Measurements from ENCODE around the gene CNTNAP2. TPM values are rescaled to one million over a fixed set of nuclear protein-coding genes. Genes with fewer than 3 reads are reported as not detected.

Gene CNTNAP2
- polyA plus RNA-seq, 2 donors = 0.41 to 0.48 TPM

GRCh38 chr7:147811923-147812322 is 1695.3 kb downstream of the CNTNAP2 start:
- Histone ChIP-seq H3K27ac (ENCODE audit: low read depth in 2 of 2, low read length in 1 of 2) (no peak overlapping the region), H3K4me3 (ENCODE audit: low read depth in 1 of 2, low read length in 2 of 2) (no peak overlapping the region), H3K36me3 (ENCODE audit: control insufficient read depth in 2 of 2, insufficient read depth in 2 of 2, low read length in 1 of 2) (no peaks in the 10 kb centered on the region), H3K9me3 (ENCODE audit: control insufficient read depth in 2 of 2, insufficient read depth in 1 of 2, low read depth in 1 of 2, low read length in 1 of 2) (peaks cover 0 to 2% of the 10 kb centered on the region in 2 donors), H3K4me1 (ENCODE audit: control insufficient read depth in 2 of 2, insufficient read depth in 2 of 2, low read length in 1 of 2) (no peaks in the 10 kb centered on the region), H3K27me3 (ENCODE audit: control insufficient read depth in 1 of 2, insufficient read depth in 2 of 2, low read length in 2 of 2) (no peaks in the 10 kb centered on the region)
- WGBS, 2 donors = 84 to 87% methylated on average over 5 of the region's 5 CpGs

GRCh38 chr7:147813316-147813715 is 1696.7 kb downstream of the CNTNAP2 start:
- no peaks in the 10 kb centered on the region for H3K36me3 ChIP-seq (ENCODE audit: control insufficient read depth in 2 of 2, insufficient read depth in 2 of 2, low read length in 1 of 2)
- no peak overlapping the region for H3K4me3 ChIP-seq (ENCODE audit: low read depth in 1 of 2, low read length in 2 of 2)
- H3K27ac ChIP-seq (ENCODE audit: low read depth in 2 of 2, low read length in 1 of 2) = no peak overlapping the region
- H3K4me1 ChIP-seq (ENCODE audit: control insufficient read depth in 2 of 2, insufficient read depth in 2 of 2, low read length in 1 of 2) = no peaks in the 10 kb centered on the region
- H3K9me3 ChIP-seq (ENCODE audit: control insufficient read depth in 2 of 2, insufficient read depth in 1 of 2, low read depth in 1 of 2, low read length in 1 of 2) = peaks cover 0 to 2% of the 10 kb centered on the region in 2 donors
- no peaks in the 10 kb centered on the region for H3K27me3 ChIP-seq (ENCODE audit: control insufficient read depth in 1 of 2, insufficient read depth in 2 of 2, low read length in 2 of 2)

- Histone ChIP-seq H3K36me3 (ENCODE audit: control insufficient read depth in 2 of 2, insufficient read depth in 2 of 2, low read length in 1 of 2) (no peaks in the 10 kb centered on the region), H3K9me3 (ENCODE audit: control insufficient read depth in 2 of 2, insufficient read depth in 1 of 2, low read depth in 1 of 2, low read length in 1 of 2) (no peaks in the 10 kb centered on the region), H3K4me3 (ENCODE audit: low read depth in 1 of 2, low read length in 2 of 2) (no peak overlapping the region), H3K4me1 (ENCODE audit: control insufficient read depth in 2 of 2, insufficient read depth in 2 of 2, low read length in 1 of 2) (no peaks in the 10 kb centered on the region), H3K27ac (ENCODE audit: low read depth in 2 of 2, low read length in 1 of 2) (no peak overlapping the region), H3K27me3 (ENCODE audit: control insufficient read depth in 1 of 2, insufficient read depth in 2 of 2, low read length in 2 of 2) (no peaks in the 10 kb centered on the region)
- WGBS, 2 donors = 58 to 67% methylated on average over 4 of the region's 4 CpGs
Measured at GRCh38 chr7:147818317-147818716, 1701.7 kb downstream of the CNTNAP2 start.

DNA sequence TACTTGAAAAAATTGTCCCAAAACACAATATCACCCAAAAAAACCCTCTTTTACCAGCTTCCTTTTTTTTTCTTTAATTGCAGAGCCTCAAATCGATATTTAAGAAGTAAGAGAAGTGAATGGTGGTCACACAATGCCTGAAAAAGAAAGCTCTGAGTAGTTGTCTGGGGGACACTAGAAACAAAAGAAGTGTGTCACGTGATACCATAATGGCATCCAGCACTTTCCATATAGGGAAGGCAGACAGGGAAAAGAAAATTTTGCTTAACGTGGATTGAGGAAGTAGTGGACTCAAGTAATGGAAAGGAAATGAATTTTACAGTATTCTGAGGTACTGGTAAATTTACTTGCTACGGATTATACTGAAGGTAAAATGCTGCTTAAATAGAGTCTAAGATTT is 1708.1 kb downstream of the CNTNAP2 start:
- H3K9me3 ChIP-seq (ENCODE audit: control insufficient read depth in 2 of 2, insufficient read depth in 1 of 2, low read depth in 1 of 2, low read length in 1 of 2) = no peaks in the 10 kb centered on the region
- H3K27ac ChIP-seq (ENCODE audit: low read depth in 2 of 2, low read length in 1 of 2) = no peak overlapping the region
- no peaks in the 10 kb centered on the region for H3K36me3 ChIP-seq (ENCODE audit: control insufficient read depth in 2 of 2, insufficient read depth in 2 of 2, low read length in 1 of 2)
- H3K4me3 ChIP-seq (ENCODE audit: low read depth in 1 of 2, low read length in 2 of 2) = no peak overlapping the region
- WGBS, 2 donors = 65 to 71% methylated on average over 4 of the region's 4 CpGs
- no peaks in the 10 kb centered on the region for H3K27me3 ChIP-seq (ENCODE audit: control insufficient read depth in 1 of 2, insufficient read depth in 2 of 2, low read length in 2 of 2)
- no peaks in the 10 kb centered on the region for H3K4me1 ChIP-seq (ENCODE audit: control insufficient read depth in 2 of 2, insufficient read depth in 2 of 2, low read length in 1 of 2)

GRCh38 chr7:147829016-147829415 is 1712.4 kb downstream of the CNTNAP2 start:
- H3K9me3 ChIP-seq (ENCODE audit: control insufficient read depth in 2 of 2, insufficient read depth in 1 of 2, low read depth in 1 of 2, low read length in 1 of 2) = peaks cover 0 to 2% of the 10 kb centered on the region in 2 donors
- no peaks in the 10 kb centered on the region for H3K36me3 ChIP-seq (ENCODE audit: control insufficient read depth in 2 of 2, insufficient read depth in 2 of 2, low read length in 1 of 2)
- 88 to 92% methylated on average over 2 of the region's 2 CpGs for WGBS, 2 donors
- H3K4me3 ChIP-seq (ENCODE audit: low read depth in 1 of 2, low read length in 2 of 2) = no peak overlapping the region
- H3K4me1 ChIP-seq (ENCODE audit: control insufficient read depth in 2 of 2, insufficient read depth in 2 of 2, low read length in 1 of 2) = no peaks in the 10 kb centered on the region
- H3K27me3 ChIP-seq (ENCODE audit: control insufficient read depth in 1 of 2, insufficient read depth in 2 of 2, low read length in 2 of 2) = no peaks in the 10 kb centered on the region
- no peak overlapping the region for H3K27ac ChIP-seq (ENCODE audit: low read depth in 2 of 2, low read length in 1 of 2)

- Histone ChIP-seq H3K4me3 (ENCODE audit: low read depth in 1 of 2, low read length in 2 of 2) (no peak overlapping the region), H3K27ac (ENCODE audit: low read depth in 2 of 2, low read length in 1 of 2) (no peak overlapping the region), H3K27me3 (ENCODE audit: control insufficient read depth in 1 of 2, insufficient read depth in 2 of 2, low read length in 2 of 2) (no peaks in the 10 kb centered on the region), H3K9me3 (ENCODE audit: control insufficient read depth in 2 of 2, insufficient read depth in 1 of 2, low read depth in 1 of 2, low read length in 1 of 2) (peaks cover 3 to 5% of the 10 kb centered on the region in 2 donors), H3K4me1 (ENCODE audit: control insufficient read depth in 2 of 2, insufficient read depth in 2 of 2, low read length in 1 of 2) (no peaks in the 10 kb centered on the region), H3K36me3 (ENCODE audit: control insufficient read depth in 2 of 2, insufficient read depth in 2 of 2, low read length in 1 of 2) (no peaks in the 10 kb centered on the region)
- 66 to 73% methylated on average over 6 of the region's 6 CpGs for WGBS, 2 donors
Measured at GRCh38 chr7:147833557-147833956, 1717.0 kb downstream of the CNTNAP2 start.

- H3K9me3 ChIP-seq (ENCODE audit: control insufficient read depth in 2 of 2, insufficient read depth in 1 of 2, low read depth in 1 of 2, low read length in 1 of 2) = peaks cover 3 to 5% of the 10 kb centered on the region in 2 donors
- WGBS, 2 donors = 37 to 42% methylated on average over 1 of the region's 1 CpG
- no peak overlapping the region for H3K4me3 ChIP-seq (ENCODE audit: low read depth in 1 of 2, low read length in 2 of 2)
- no peaks in the 10 kb centered on the region for H3K36me3 ChIP-seq (ENCODE audit: control insufficient read depth in 2 of 2, insufficient read depth in 2 of 2, low read length in 1 of 2)
- no peaks in the 10 kb centered on the region for H3K27me3 ChIP-seq (ENCODE audit: control insufficient read depth in 1 of 2, insufficient read depth in 2 of 2, low read length in 2 of 2)
- no peak overlapping the region for H3K27ac ChIP-seq (ENCODE audit: low read depth in 2 of 2, low read length in 1 of 2)
- H3K4me1 ChIP-seq (ENCODE audit: control insufficient read depth in 2 of 2, insufficient read depth in 2 of 2, low read length in 1 of 2) = no peaks in the 10 kb centered on the region
Measured at GRCh38 chr7:147833970-147834369, 1717.4 kb downstream of the CNTNAP2 start.

DNA sequence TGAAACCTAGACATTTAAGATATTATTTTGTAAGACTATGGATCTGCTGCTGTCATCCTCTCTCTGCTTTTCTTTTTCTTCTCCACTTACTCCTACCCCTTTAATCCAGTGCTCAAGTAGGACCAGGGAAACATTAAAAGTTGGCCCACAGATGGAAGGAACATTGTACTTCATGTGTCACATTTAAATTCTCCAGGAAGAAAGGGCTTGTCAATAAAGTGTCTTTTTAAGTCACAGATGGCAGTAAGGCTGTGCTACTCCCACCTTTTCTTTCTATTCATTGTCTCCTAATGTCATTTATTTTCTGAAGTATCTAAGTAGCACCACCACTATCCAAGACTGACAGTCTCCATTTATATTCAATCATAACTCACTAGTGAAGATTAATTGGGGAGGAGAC is 1736.2 kb downstream of the CNTNAP2 start:
- Histone ChIP-seq H3K9me3 (ENCODE audit: control insufficient read depth in 2 of 2, insufficient read depth in 1 of 2, low read depth in 1 of 2, low read length in 1 of 2) (peaks cover 0 to 3% of the 10 kb centered on the region in 2 donors), H3K27me3 (ENCODE audit: control insufficient read depth in 1 of 2, insufficient read depth in 2 of 2, low read length in 2 of 2) (no peaks in the 10 kb centered on the region), H3K4me3 (ENCODE audit: low read depth in 1 of 2, low read length in 2 of 2) (no peak overlapping the region), H3K4me1 (ENCODE audit: control insufficient read depth in 2 of 2, insufficient read depth in 2 of 2, low read length in 1 of 2) (no peaks in the 10 kb centered on the region), H3K27ac (ENCODE audit: low read depth in 2 of 2, low read length in 1 of 2) (no peak overlapping the region), H3K36me3 (ENCODE audit: control insufficient read depth in 2 of 2, insufficient read depth in 2 of 2, low read length in 1 of 2) (no peaks in the 10 kb centered on the region)

- Histone ChIP-seq H3K9me3 (ENCODE audit: control insufficient read depth in 2 of 2, insufficient read depth in 1 of 2, low read depth in 1 of 2, low read length in 1 of 2) (no peaks in the 10 kb centered on the region), H3K4me1 (ENCODE audit: control insufficient read depth in 2 of 2, insufficient read depth in 2 of 2, low read length in 1 of 2) (no peaks in the 10 kb centered on the region), H3K36me3 (ENCODE audit: control insufficient read depth in 2 of 2, insufficient read depth in 2 of 2, low read length in 1 of 2) (no peaks in the 10 kb centered on the region), H3K27me3 (ENCODE audit: control insufficient read depth in 1 of 2, insufficient read depth in 2 of 2, low read length in 2 of 2) (no peaks in the 10 kb centered on the region), H3K4me3 (ENCODE audit: low read depth in 1 of 2, low read length in 2 of 2) (no peak overlapping the region), H3K27ac (ENCODE audit: low read depth in 2 of 2, low read length in 1 of 2) (no peak overlapping the region)
- 80 to 82% methylated on average over 8 of the region's 8 CpGs for WGBS, 2 donors
Measured at GRCh38 chr7:147857152-147858140, 1740.8 kb downstream of the CNTNAP2 start.

DNA sequence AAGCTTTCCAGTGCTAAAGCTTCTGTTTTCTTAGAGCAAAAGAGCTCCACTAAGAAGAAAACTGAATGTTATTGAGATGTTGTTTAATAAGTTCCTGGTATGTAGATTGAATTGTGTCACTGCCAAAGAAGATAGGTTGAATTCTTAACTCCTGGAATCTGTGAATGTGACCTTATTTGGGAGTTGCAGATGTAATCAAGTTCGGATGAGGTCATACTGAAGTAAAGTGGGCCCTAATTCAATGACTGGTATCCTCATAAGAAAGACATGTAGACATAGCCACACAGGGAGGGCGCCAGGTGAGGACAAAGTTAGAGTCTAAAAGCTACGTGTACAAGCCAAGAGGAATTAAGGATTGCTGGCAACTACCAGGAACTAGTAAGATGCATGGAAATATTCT is 1741.8 kb downstream of the CNTNAP2 start:
- Histone ChIP-seq H3K9me3 (ENCODE audit: control insufficient read depth in 2 of 2, insufficient read depth in 1 of 2, low read depth in 1 of 2, low read length in 1 of 2) (no peaks in the 10 kb centered on the region), H3K4me1 (ENCODE audit: control insufficient read depth in 2 of 2, insufficient read depth in 2 of 2, low read length in 1 of 2) (no peaks in the 10 kb centered on the region), H3K27me3 (ENCODE audit: control insufficient read depth in 1 of 2, insufficient read depth in 2 of 2, low read length in 2 of 2) (no peaks in the 10 kb centered on the region), H3K36me3 (ENCODE audit: control insufficient read depth in 2 of 2, insufficient read depth in 2 of 2, low read length in 1 of 2) (no peaks in the 10 kb centered on the region), H3K27ac (ENCODE audit: low read depth in 2 of 2, low read length in 1 of 2) (no peak overlapping the region), H3K4me3 (ENCODE audit: low read depth in 1 of 2, low read length in 2 of 2) (no peak overlapping the region)
- 63 to 69% methylated on average over 3 of the region's 3 CpGs for whole genome bisulfite sequencing, 2 donors
